H9 (cell line): ENCODE data around the gene MED8. TPM values are rescaled to one million over a fixed set of nuclear protein-coding genes. Genes with fewer than 3 reads are reported as not detected.

Source experiments
- DNase-seq: peaks from one replicate; pipeline ENCODE4 v3.0.0-alpha.2; 2017
- H2AFZ ChIP-seq: one replicate; pipeline ENCODE4 v1.6.1; 2013; ENCODE audit warnings: mild to moderate bottlenecking, low read length, control low read depth, moderate library complexity
- H2AK5ac ChIP-seq: 2 replicates; pipeline ENCODE4 v1.6.1; 2013; ENCODE audit warnings: low read length, control low read depth, mixed read lengths; ENCODE audit not compliant: insufficient read length
- H2BK120ac ChIP-seq: one replicate; pipeline ENCODE4 v1.6.1; 2013; ENCODE audit warnings: low read depth, mild to moderate bottlenecking, low read length, control low read depth, inconsistent platforms; ENCODE audit not compliant: poor library complexity, severe bottlenecking
- H2BK12ac ChIP-seq: 2 replicates; pipeline ENCODE4 v1.6.1; 2013; ENCODE audit warnings: low read length, control low read depth, mixed read lengths, low read depth; ENCODE audit not compliant: insufficient read length
- H2BK15ac ChIP-seq: 2 replicates; pipeline ENCODE4 v1.6.1; 2013; ENCODE audit warnings: low read depth, low read length, control low read depth
- H2BK20ac ChIP-seq: one replicate; pipeline ENCODE4 v1.6.1; 2013; ENCODE audit warnings: low read depth, mild to moderate bottlenecking, low read length, control low read depth, inconsistent platforms; ENCODE audit not compliant: poor library complexity, severe bottlenecking
- H2BK5ac ChIP-seq: 2 replicates; pipeline ENCODE4 v1.6.1; 2013; ENCODE audit warnings: low read length, control low read depth, mixed read lengths; ENCODE audit not compliant: insufficient read length
- H3K14ac ChIP-seq: 2 replicates; pipeline ENCODE4 v1.6.1; 2013; ENCODE audit warnings: low read length, control low read depth; ENCODE audit not compliant: insufficient read depth
- H3K18ac ChIP-seq: 2 replicates; pipeline ENCODE4 v1.6.1; 2013; ENCODE audit warnings: low read depth, mild to moderate bottlenecking, mixed read lengths, low read length, control low read depth; ENCODE audit not compliant: insufficient read length
- H3K23ac ChIP-seq: 2 replicates; pipeline ENCODE4 v1.6.1; 2013; ENCODE audit warnings: low read length, control low read depth, mixed read lengths, low read depth; ENCODE audit not compliant: insufficient read length
- H3K23me2 ChIP-seq: 2 replicates; pipeline ENCODE4 v1.6.1; 2013; ENCODE audit warnings: low read depth, mild to moderate bottlenecking, mixed read lengths, low read length, control low read depth; ENCODE audit not compliant: insufficient read length, poor library complexity, severe bottlenecking
- H3K27ac ChIP-seq: 2 replicates; pipeline ENCODE4 v1.5.1; 2013; ENCODE audit warnings: low read length, control low read depth, mixed read lengths, low read depth; ENCODE audit not compliant: insufficient read length
- H3K27me3 ChIP-seq: 2 replicates; pipeline ENCODE4 v1.6.1; 2013; ENCODE audit warnings: low read length, control low read depth, inconsistent platforms; ENCODE audit not compliant: insufficient read depth
- H3K4ac ChIP-seq: 2 replicates; pipeline ENCODE4 v1.6.1; 2013; ENCODE audit warnings: low read depth, mild to moderate bottlenecking, control low read depth, inconsistent platforms, low read length, moderate library complexity
- H3K4me1 ChIP-seq: 2 replicates; pipeline ENCODE4 v1.6.1; 2013; ENCODE audit warnings: low read length, control low read depth, inconsistent platforms; ENCODE audit not compliant: insufficient read depth
- H3K4me2 ChIP-seq: 2 replicates; pipeline ENCODE4 v1.6.1; 2013; ENCODE audit warnings: low read length, control low read depth, mixed read lengths; ENCODE audit not compliant: insufficient read length, insufficient read depth
- H3K56ac ChIP-seq: 2 replicates; pipeline ENCODE4 v1.6.1; 2013; ENCODE audit warnings: low read depth, mild to moderate bottlenecking, mixed read lengths, low read length, control low read depth; ENCODE audit not compliant: insufficient read length
- H3K79me1 ChIP-seq: 2 replicates; pipeline ENCODE4 v1.6.1; 2013; ENCODE audit warnings: low read depth, mild to moderate bottlenecking, moderate library complexity, low read length, control low read depth, inconsistent platforms; ENCODE audit not compliant: insufficient read depth, poor library complexity, severe bottlenecking
- H3K79me2 ChIP-seq: 2 replicates; pipeline ENCODE4 v1.6.1; 2013; ENCODE audit warnings: low read length, control low read depth, inconsistent platforms; ENCODE audit not compliant: insufficient read depth
- H3K9ac ChIP-seq: 2 replicates; pipeline ENCODE4 v1.6.1; 2013; ENCODE audit warnings: low read length, control low read depth, mixed read lengths; ENCODE audit not compliant: insufficient read length; ENCODE audit errors: extremely low read depth
- H3K9me3 ChIP-seq: one replicate; pipeline ENCODE4 v1.6.1; 2013; ENCODE audit warnings: low read depth, low read length, inconsistent platforms; ENCODE audit not compliant: control insufficient read depth
- H3T11ph ChIP-seq: one replicate; pipeline ENCODE4 v1.6.1; 2013; ENCODE audit warnings: mild to moderate bottlenecking, low read length, control low read depth, inconsistent platforms
- H4K20me1 ChIP-seq: one replicate; pipeline ENCODE4 v1.6.1; 2013; ENCODE audit not compliant: control insufficient read depth, insufficient read length, insufficient read depth
- H4K5ac ChIP-seq: 2 replicates; pipeline ENCODE4 v1.6.1; 2013; ENCODE audit warnings: low read depth, mild to moderate bottlenecking, mixed read lengths, low read length, control low read depth; ENCODE audit not compliant: insufficient read length
- H4K8ac ChIP-seq: replicated peaks from 2 replicates; pipeline ENCODE4 v1.6.1; 2013; ENCODE audit warnings: low read length, control low read depth, mixed read lengths, low read depth; ENCODE audit not compliant: insufficient read length
- H4K91ac ChIP-seq: 2 replicates; pipeline ENCODE4 v1.6.1; 2013; ENCODE audit warnings: low read depth, mild to moderate bottlenecking, moderate library complexity, mixed read lengths, low read length, control low read depth; ENCODE audit not compliant: insufficient read length
- H3K27ac Mint-ChIP-seq, 3 experiments: 2 replicates in 2 of 3; 3 replicates in 1 of 3; pipeline ENCODE4 v1.8.0; 2020 to 2021; ENCODE audit warnings: mixed read lengths in 3 of 3, mild to moderate bottlenecking in 1 of 3, moderate library complexity in 1 of 3
- H3K27me3 Mint-ChIP-seq: 2 replicates; pipeline ENCODE4 v1.8.0; 2021; ENCODE audit warnings: low read depth, mild to moderate bottlenecking, moderate library complexity, mixed read lengths
- H3K36me3 Mint-ChIP-seq, 3 experiments: 2 replicates in 2 of 3; 3 replicates in 1 of 3; pipeline ENCODE4 v1.8.0; 2020 to 2021; ENCODE audit warnings: low read depth in 3 of 3, mixed read lengths in 3 of 3; ENCODE audit not compliant: insufficient read depth in 1 of 3
- H3K4me1 Mint-ChIP-seq, 2 experiments: 2 replicates each; pipeline ENCODE4 v1.8.0; 2020; ENCODE audit warnings: mixed read lengths in 2 of 2
- H3K4me3 Mint-ChIP-seq, 2 experiments: 2 replicates in 1 of 2; 3 replicates in 1 of 2; pipeline ENCODE4 v1.8.0; 2020 to 2021; ENCODE audit warnings: mild to moderate bottlenecking in 2 of 2, mixed read lengths in 2 of 2, moderate library complexity in 1 of 2
- H3K9me3 Mint-ChIP-seq, 2 experiments: 2 replicates in 1 of 2; 3 replicates in 1 of 2; pipeline ENCODE4 v1.8.0; 2020; ENCODE audit warnings: mild to moderate bottlenecking in 2 of 2, mixed read lengths in 2 of 2, moderate library complexity in 1 of 2
- WGBS: extraction: QIAGEN DNeasy Blood & Tissue Kit; methylation state at CpG from one replicate; pipeline ENCODE4 v1.1.7; 2013; ENCODE audit warnings: missing lambda C conversion rate, low lambda C conversion rate, mixed read lengths; ENCODE audit not compliant: insufficient read length; ENCODE audit errors: extremely low coverage; 5-methylcytosine and 5-hydroxymethylcytosine counted together
- total RNA-seq: library from RNA; stranded (reverse); gene quantifications from 2 replicates; pipeline ENCODE4 v1.2.1, GENCODE V29; 2021
- TF ChIP-seq, protein P1 (sequence below): fragments of 200-600 bp; sonication (generic); conservative IDR thresholded peaks from 3 replicates; pipeline ENCODE4 v1.8.0; 2021; ENCODE audit warnings: antibody characterized with exemption, mild to moderate bottlenecking

MED8 gene
- total RNA-seq, 1 experiment from 2014 or later, result 23.0 TPM

DNA sequence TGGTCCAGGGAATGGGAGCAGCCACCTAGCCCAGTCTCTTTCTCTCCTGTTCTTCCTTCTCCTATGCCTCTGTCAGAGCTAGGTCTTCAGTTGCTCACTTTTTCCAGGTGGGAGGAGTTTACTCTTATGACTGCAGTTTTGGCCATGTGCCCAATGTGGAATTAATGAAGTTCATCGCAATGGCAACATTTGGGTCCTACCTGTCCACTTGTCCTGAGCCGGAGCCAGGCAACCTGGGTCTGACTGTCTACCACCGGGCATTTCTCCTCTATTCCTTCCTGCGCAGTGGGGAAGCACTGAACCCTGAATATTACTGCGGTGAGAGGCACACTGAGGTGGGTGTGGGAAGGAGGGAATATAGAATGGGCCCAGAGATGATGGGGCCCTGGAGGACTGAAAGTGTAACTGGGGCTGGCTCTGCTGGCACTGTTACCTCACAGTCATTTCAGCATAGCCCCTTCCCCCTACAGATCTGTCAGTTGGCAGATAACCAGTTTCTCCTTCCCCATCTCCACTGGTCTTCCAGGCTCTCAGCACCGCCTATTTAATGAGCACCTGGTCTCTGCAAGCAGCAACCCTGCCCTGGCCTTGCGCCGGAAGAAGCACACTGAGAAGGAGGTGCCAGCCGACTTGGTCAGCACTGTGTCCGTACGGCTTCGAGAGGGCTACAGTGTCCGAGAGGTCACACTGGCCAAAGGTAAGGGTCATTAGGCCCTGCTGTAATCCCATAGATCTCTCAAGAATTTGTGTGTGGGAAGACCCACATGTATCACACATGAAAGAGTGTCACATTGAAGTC, 30.2 kb upstream of the MED8 start:
- H3K23ac ChIP-seq, result no peak overlapping the region
- no peak for DNase-seq
- no peaks in the 10 kb centered on the region for H3K9me3 ChIP-seq
- H2BK120ac ChIP-seq, result no peak overlapping the region
- H3K23me2 ChIP-seq, result no peaks in the 10 kb centered on the region
- whole genome bisulfite sequencing, result no CpG with 5 or more reads among the region's 13 CpGs
- H3K14ac ChIP-seq, result no peak overlapping the region
- H3K27ac Mint-ChIP-seq, result no peak overlapping the region
- H3K79me1 ChIP-seq, result no peaks in the 10 kb centered on the region
- no peak overlapping the region for H2BK15ac ChIP-seq
- no peak overlapping the region for H3K27ac ChIP-seq
- no peak overlapping the region for H2AFZ ChIP-seq
- TF ChIP-seq, protein P1, sequence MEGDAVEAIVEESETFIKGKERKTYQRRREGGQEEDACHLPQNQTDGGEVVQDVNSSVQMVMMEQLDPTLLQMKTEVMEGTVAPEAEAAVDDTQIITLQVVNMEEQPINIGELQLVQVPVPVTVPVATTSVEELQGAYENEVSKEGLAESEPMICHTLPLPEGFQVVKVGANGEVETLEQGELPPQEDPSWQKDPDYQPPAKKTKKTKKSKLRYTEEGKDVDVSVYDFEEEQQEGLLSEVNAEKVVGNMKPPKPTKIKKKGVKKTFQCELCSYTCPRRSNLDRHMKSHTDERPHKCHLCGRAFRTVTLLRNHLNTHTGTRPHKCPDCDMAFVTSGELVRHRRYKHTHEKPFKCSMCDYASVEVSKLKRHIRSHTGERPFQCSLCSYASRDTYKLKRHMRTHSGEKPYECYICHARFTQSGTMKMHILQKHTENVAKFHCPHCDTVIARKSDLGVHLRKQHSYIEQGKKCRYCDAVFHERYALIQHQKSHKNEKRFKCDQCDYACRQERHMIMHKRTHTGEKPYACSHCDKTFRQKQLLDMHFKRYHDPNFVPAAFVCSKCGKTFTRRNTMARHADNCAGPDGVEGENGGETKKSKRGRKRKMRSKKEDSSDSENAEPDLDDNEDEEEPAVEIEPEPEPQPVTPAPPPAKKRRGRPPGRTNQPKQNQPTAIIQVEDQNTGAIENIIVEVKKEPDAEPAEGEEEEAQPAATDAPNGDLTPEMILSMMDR, result no peak
- no peak overlapping the region for H2BK20ac ChIP-seq
- no peak overlapping the region for H4K91ac ChIP-seq
- H2BK5ac ChIP-seq, result no peak overlapping the region
- H3K4me1 Mint-ChIP-seq, result peaks cover 9 to 10% of the 10 kb centered on the region in 2 experiments
- H3K18ac ChIP-seq, result no peak overlapping the region
- H4K5ac ChIP-seq, result no peak overlapping the region
- H3T11ph ChIP-seq, result no peak overlapping the region
- H3K4me1 ChIP-seq, result no peaks in the 10 kb centered on the region; the same call in 1 of the 2 replicates
- no peaks in the 10 kb centered on the region for H3K27me3 ChIP-seq
- peaks cover 4 to 43% (median 20%) of the 10 kb centered on the region in 3 experiments; a peak in 6 of 7 replicates for H3K36me3 Mint-ChIP-seq
- H3K4me2 ChIP-seq, result no peak overlapping the region
- no peaks in the 10 kb centered on the region for H3K27me3 Mint-ChIP-seq
- H3K79me2 ChIP-seq, result no peaks in the 10 kb centered on the region
- H3K9me3 Mint-ChIP-seq, result no peaks in the 10 kb centered on the region
- H2AK5ac ChIP-seq, result no peak overlapping the region
- no peak overlapping the region for H3K9ac ChIP-seq
- no peaks in the 10 kb centered on the region for H4K20me1 ChIP-seq
- no peak overlapping the region for H4K8ac ChIP-seq
- no peak overlapping the region for H2BK12ac ChIP-seq
- no peak overlapping the region for H3K4me3 Mint-ChIP-seq
- H3K56ac ChIP-seq, result no peak overlapping the region
- H3K4ac ChIP-seq, result no peak overlapping the region
